ENCODE measurements around the gene ENPP6.

Gene ENPP6

DNA sequence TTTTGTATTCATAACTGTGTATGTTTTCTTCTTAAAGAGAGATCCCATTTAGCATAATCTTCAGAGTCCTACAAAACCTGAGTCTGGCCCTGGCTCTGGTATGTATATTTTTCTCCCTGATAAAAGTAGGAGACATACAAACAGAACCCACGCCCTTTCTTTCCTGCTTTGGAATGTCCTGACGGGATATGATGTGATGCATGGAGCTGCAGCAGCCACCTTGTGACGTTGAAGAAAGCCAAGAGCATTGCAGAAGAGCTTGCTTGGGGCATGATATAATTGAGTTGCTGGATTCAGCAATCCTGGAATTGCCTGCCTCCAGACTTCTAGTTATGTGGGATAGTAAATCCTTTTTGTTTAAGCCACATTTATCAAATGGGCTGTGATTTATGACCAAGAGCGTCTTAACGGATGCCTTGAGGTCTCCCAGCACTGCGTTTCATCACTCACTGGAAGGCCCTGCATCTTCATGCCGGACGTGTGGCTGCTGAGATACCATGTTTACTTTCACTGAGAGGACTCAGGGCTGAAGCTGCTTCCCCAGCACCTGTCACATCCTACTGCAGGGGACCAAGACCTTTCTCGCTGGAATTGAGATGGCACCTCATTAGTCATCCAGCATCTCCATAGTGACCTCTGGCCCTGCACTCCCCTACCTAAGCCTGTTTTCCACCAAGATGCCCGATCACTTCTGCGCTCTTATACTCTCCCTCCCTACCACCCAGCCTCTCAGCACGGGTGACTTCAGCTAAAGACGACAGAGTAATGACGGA lies 107.0 kb downstream of the ENPP6 start:
- DNase-seq (ENCODE audit: low read depth in 4 of 4, low spot score in 1 of 4) = no peak

GRCh38 chr4:184108006-184108501 lies 109.6 kb downstream of the ENPP6 start:
- no peak for DNase-seq (ENCODE audit: low read depth in 4 of 4, low spot score in 1 of 4)

- DNase-seq (ENCODE audit: low read depth in 4 of 4, low spot score in 1 of 4) = no peak
Measured at GRCh38 chr4:184104419-184105101, 113.1 kb downstream of the ENPP6 start.

- DNase-seq (ENCODE audit: low read depth in 4 of 4, low spot score in 1 of 4) = no peak
Measured at GRCh38 chr4:184103527-184104264, 114.0 kb downstream of the ENPP6 start.

- DNase-seq (ENCODE audit: low read depth in 4 of 4, low spot score in 1 of 4) = no peak
Measured at GRCh38 chr4:184102927-184103326, 114.7 kb downstream of the ENPP6 start.

GRCh38 chr4:184102488-184102887 lies 115.2 kb downstream of the ENPP6 start:
- DNase-seq (ENCODE audit: low read depth in 4 of 4, low spot score in 1 of 4) = no peak

- no peak for DNase-seq (ENCODE audit: low read depth in 4 of 4, low spot score in 1 of 4)
Measured at GRCh38 chr4:184101711-184102110, 116.0 kb downstream of the ENPP6 start.

- peak in 3 of 4 experiments; percentile 21 to 25 (median 22) for DNase-seq (ENCODE audit: low read depth in 4 of 4, low spot score in 1 of 4)
Measured at GRCh38 chr4:184100297-184100885, 117.3 kb downstream of the ENPP6 start.

DNA sequence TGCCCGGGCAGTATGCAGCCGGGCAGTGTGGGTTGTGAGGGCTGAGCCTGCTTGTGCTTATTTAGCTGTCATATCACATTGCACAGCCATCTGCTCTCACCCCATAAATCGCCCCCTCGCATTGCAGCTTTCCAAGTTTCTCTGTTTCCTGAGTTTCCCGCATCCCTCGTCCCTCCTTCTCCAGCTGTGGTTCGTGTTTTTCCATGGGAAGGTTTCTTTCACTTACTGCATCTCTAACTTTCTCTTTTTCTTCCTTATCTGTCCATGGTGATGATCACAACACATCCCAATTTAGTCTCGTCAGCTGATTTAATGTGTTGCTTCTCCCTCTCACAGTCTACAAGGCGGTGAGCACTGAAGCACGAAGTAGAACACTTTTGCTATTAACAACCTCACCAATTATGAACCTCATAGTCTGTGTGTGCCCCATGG lies 118.1 kb downstream of the ENPP6 start:
- no peak for DNase-seq (ENCODE audit: low read depth in 4 of 4, low spot score in 1 of 4)

DNA sequence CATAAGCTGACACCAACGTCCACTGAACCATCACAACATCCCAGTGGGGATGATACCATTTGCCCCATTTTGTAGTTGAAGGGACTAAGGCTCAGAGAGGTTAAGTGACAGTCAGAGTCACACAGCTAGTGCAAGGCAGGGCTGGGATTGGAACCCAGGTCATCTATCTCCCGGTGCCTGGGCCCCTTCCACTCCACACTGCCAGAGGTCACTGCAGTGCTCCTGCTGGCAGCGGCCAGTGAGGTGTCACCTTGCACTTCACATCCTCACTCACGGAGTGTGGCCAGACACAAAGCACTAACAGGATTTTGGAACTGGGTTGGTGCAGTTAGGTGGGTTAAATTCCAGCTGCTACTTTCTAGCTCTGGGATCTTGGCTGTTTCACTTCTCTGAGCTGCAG lies 118.7 kb downstream of the ENPP6 start:
- no peak for DNase-seq (ENCODE audit: low read depth in 4 of 4, low spot score in 1 of 4)

- DNase-seq (ENCODE audit: low read depth in 4 of 4, low spot score in 1 of 4) = no peak
Measured at GRCh38 chr4:184097815-184098214, 119.9 kb downstream of the ENPP6 start.

- peak in 1 of 4 experiments; percentile 14 for DNase-seq (ENCODE audit: low read depth in 4 of 4, low spot score in 1 of 4)
Measured at GRCh38 chr4:184097241-184097605, 120.5 kb downstream of the ENPP6 start.

DNA sequence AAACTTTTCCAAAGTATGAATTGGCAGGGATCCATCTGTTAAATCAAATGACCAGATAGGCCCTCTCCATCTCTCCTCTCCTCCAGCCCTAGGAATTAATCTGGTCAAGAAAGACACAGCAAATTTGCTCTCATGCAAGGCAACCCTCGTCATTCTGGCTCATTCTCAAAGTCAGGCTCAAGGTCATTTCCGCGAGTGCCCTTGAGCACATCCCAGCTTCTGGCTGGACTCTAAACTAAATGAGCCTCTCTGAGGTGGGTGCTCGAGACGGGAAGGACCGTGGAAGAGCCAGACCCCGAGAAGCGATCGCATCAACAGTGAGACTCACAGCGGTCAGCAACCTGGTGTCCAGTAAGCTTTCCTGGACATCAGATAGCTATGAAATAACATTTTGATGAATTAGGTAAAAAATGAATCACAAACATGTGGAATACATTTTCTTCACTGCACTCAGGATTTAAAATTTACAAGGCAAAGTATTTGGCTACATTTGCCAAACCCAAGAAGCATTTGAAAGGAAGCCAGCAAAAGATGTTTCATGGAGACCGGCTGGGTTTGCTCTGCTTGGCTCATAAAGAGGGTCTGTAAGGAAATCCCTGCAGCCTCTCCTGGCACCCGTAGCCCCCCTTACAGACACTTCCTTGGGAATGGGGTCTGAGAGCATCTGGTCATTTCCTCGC lies 121.0 kb downstream of the ENPP6 start:
- no peak for DNase-seq (ENCODE audit: low read depth in 4 of 4, low spot score in 1 of 4)

GRCh38 chr4:184094532-184095159 lies 123.0 kb downstream of the ENPP6 start:
- DNase-seq (ENCODE audit: low read depth in 4 of 4, low spot score in 1 of 4) = no peak

DNA sequence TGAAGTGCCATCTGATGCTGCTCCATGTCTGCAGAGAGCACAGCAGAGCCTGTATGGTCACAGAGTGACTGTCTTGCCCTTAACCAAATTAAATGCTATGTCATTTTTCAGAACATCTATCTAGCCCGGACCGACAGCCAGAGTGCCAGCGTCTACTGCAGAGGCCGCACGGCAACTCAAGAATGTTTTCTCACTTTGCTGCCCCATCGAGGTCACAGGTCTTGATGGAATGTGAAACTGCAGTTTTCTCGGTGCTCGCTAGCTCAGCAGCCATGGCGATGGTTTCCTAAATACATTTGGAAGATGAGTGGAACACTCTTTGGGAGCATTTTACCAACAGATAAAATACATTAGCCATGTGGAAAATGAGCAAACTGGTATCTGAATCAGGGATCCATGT lies 125.7 kb downstream of the ENPP6 start:
- DNase-seq (ENCODE audit: low read depth in 4 of 4, low spot score in 1 of 4) = no peak

- no peak for DNase-seq (ENCODE audit: low read depth in 4 of 4, low spot score in 1 of 4)
Measured at GRCh38 chr4:184090571-184090970, 127.1 kb downstream of the ENPP6 start.

DNA sequence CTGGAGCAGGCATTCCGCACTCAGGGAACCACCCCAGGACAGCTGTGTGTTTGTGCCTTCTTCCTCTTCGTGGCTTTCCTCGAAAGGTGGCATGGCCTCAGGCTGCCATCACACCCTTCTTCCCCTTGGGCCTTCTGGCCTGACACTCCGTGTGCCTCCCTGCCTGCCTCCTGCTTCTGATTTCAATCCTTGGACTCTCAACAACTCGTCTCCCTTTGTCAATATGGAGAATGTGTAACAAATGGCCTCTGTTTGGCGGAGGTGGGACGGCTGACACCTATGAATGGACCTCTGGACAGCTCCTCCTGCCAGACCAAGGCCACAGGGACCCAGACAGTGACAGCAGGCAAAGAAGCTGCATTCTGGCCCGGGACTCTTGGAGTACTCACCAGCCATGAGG lies 137.0 kb downstream of the ENPP6 start:
- DNase-seq (ENCODE audit: low read depth in 4 of 4, low spot score in 1 of 4) = no peak

DNA sequence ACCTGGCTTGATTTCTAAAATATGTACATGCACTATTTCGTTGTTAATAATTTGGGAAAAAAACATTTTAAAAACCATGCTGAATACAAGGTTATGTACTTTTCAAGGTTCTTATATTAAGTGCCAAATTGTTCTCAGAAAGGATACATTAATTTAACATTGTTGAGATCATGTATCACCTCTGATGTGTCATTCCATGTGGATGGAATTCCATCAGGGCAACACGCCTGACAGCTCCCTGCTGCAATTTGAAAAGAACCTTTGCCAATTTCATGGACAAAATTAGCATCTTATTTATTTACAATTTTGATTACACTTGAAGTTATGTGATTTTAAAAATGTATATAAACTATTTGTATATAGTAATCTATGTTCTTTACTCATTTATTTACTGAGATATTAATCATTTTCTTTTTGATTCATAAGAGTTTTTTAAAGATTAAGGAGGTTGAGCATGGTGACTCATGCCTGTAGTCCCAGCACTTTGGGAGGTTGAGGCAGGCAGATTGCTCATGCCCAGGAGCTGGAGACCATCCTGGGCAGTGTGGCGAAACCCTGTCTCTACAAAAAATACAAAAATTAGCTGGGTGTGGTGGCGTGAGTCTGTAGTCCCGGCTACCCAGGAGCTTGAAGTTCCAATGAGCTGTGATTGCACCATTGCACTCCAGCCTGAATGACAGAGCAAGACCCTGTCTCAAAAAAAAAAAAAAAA lies 142.8 kb downstream of the ENPP6 start:
- no peak for DNase-seq (ENCODE audit: low read depth in 4 of 4, low spot score in 1 of 4)

DNA sequence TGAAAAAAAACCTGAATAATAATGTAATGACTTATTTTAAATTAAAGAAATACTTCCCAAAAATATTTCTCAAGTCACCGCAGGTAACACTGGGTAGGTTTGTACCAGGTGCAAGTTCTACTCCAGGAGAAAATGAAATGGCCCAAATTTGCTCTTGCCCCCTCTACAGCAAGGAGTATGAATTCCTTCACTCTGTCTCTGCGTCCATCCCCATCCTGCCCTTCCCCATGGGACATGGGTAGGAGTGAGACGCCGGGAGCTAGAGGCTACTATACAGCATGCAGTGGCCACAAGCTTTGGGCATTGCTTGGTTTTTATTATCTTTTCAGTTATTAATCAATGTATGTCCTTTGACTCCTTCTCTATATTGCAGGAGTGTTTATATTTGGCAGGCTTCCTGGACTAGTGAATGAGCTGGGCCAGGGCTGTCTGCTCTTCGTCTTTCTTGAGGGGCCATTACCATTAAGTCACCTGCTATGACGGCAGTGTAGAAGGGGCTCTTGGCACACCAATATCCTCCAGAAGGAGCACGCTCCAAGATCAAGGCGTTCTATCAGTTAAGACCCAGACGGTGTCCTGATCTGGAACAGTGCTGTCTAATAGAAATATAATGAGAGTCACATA lies 149.6 kb downstream of the ENPP6 start:
- DNase-seq (ENCODE audit: low read depth in 4 of 4, low spot score in 1 of 4) = no peak

Measured in stimulated activated CD4-positive, alpha-beta T cell treated with anti-CD3 and anti-CD28 coated beads, Interleukin-1b, Interleukin-23, amount 100 ng/mL, for 24 hours (primary cell).